Stimulated activated CD4-positive, alpha-beta T cell treated with anti-CD3 and anti-CD28 coated beads, Interleukin-12 subunit alpha, Interleukin-12 subunit beta, amount 100 ng/mL, for 4 hours (primary cell): ENCODE measurements around the gene CENPM.

Experiments used
- DNase-seq: peaks from one replicate; pipeline ENCODE4 v3.0.0-alpha.2; 2020

Gene CENPM

GRCh38 chr22:41892721-41893120 lies 54.2 kb downstream of the CENPM start:
- no peak for DNase-seq

GRCh38 chr22:41891407-41891806 lies 55.5 kb downstream of the CENPM start:
- DNase-seq = no peak
